ENCODE measurements around the gene TMEM14A. TPM values are rescaled to one million over a fixed set of nuclear protein-coding genes. Genes with fewer than 3 reads are reported as not detected.

TMEM14A gene
- total RNA-seq, 1 experiment from 2014 or later: 50.5 TPM

DNA sequence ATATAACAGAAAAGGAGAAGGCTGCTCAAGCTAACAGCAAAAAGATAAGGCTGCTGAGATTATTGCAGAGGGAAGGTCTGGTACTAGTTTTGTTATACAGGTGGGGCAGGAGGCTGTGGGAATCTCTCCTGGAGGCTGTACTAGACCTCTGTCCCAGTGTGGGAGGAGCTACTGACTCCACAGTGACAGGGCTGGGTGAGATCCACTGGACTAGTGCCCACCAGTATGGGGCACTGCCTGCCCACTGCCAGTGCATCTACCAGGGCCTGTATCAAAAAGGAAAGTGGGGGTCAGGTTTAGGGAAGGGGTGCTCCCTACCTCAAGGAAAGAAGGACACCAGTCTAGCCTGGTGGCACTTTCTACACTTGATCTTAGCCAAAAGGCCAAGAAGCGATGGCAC is 62.3 kb downstream of the TMEM14A start:
- DNase-seq (ENCODE audit: low read depth): no peak

GRCh38 chr6:52734072-52734471 is 63.2 kb downstream of the TMEM14A start:
- DNase-seq (ENCODE audit: low read depth): no peak

DNA sequence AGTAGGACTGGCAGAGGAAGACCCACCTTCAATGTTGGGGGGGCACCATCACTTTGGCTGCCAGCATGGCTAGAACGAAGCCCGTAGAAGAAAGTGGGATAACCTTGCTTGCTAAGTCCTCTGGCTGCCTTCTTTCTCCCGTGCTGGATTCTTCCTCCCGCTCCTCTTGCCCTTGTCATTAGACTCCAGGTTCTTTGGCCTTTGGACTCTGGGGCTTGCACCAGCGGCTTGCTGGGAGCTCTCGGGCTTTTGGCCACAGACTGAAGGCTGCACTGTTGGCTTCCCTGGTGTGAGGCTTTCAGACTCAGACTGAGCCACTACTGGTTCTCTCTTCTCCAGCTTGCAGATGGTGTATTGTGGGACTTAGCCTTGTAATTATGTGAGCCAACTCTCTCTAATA is 64.2 kb downstream of the TMEM14A start:
- DNase-seq (ENCODE audit: low read depth): no peak

DNA sequence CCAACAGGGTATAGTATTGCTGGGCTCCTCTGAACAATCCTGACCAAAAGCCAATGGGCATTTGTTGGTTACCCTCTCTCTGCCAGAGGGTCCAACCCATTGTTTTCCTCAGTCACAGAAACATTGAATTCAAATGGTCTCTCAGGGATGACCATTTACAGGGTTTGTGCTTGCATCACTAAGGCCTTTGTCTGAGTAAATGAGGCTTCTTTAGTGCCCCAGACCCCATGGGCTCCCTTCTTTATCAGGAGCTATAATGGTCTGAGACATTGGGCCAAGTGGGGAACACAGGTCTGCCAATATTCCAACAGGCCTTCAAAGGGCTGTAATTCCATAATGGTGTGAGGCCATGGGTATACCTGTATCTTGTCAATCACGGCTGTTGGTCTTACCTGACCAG is 65.2 kb downstream of the TMEM14A start:
- DNase-seq (ENCODE audit: low read depth): no peak

Small RNA genes within 50 kb of the gene (small RNA-seq; reads per million reads assigned to genes)
- gene AL109918.2: not detected

Other genes starting within 250 kb of the TMEM14A start
- 51.6 and 58.5 TPM in 2 replicates for gene TRAM2, start 94.1 kb upstream of the TMEM14A start, total RNA-seq (2014; rRNA removed; shearing (Covaris generic))
- gene GSTA2, start 92.4 kb downstream of the TMEM14A start, total RNA-seq (2014; rRNA removed; shearing (Covaris generic)): not detected in 2 replicates
- not detected in 2 replicates for gene GSTA1, start 132.7 kb downstream of the TMEM14A start, total RNA-seq (2014; rRNA removed; shearing (Covaris generic))
- not detected in 2 replicates for gene GSTA5, start 169.7 kb downstream of the TMEM14A start, total RNA-seq (2014; rRNA removed; shearing (Covaris generic))
- not detected in 2 replicates for gene GSTA3, start 238.6 kb downstream of the TMEM14A start, total RNA-seq (2014; rRNA removed; shearing (Covaris generic))

Measured in HT1080 (cell line).